SKM-1 (cell line): ENCODE results near the gene ESAM.

Source experiments
- DNase-seq: peaks from one replicate; lab custom pipeline; 2025; ENCODE audit not compliant: unreplicated experiment; lab: John Stamatoyannopoulos, UW

Gene ESAM, protein sequence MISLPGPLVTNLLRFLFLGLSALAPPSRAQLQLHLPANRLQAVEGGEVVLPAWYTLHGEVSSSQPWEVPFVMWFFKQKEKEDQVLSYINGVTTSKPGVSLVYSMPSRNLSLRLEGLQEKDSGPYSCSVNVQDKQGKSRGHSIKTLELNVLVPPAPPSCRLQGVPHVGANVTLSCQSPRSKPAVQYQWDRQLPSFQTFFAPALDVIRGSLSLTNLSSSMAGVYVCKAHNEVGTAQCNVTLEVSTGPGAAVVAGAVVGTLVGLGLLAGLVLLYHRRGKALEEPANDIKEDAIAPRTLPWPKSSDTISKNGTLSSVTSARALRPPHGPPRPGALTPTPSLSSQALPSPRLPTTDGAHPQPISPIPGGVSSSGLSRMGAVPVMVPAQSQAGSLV

DNA sequence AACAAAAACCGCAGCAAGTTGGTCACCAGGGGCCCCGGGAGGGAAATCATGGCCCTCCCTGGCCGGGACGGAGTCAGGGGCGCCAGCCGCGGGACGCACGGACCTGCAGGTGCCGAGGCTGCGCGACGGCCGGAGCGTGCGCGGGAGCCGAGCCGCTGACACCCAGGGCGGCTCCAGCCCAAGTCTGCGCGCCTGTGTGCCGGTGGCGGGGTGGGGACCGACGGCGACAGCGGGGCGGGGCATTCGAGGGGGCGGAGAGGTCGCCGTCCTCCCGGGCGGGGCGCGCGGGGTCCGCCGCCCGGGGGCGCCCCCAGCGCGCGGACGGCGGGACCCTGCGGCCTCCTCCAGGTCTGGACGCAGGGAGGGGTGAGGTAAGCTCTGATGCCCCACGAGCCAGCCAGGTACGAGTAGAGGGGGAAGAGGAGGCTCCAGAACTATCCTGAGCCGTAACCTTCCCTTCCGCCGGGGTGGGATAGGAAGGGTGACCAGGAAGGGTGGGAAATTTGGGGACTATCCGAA, at the start of gene ESAM:
Gene ESAM (minus strand): TSS at position 186 of the 519 bp plus-strand sequence. CDS start 136 bp downstream, at position 50.
- DNase-seq, result no peak

DNA sequence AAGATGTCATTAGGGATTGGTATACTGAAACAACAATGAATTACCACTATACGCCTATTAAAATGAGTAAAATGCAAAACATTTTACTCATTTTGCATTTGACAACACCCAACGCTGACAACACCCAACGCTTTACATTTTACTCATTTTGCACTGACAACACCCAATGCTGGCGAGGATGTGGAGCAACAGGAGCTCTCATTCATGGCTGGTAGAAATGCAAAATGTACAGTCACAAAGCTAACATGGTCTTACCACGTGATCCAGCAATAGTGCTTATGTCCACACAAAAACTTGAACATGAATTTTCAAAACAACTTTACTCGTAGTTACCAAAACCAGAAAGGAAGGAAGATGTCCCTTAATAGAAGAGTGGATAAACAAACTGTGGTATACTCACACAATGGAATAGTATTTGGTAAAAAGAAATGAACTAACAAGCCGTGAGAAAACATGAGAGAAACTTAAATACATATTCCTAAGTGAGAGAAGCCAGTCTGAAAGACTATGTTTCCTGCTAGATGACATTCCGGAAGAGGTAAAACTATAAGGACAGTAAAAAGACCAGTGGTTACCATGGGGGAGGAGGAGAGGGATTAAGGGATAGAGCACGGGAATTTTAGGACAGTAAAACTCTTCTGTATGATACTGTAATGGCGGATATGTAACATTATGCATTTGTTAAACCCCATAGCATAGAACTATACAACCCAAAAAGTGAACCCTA, 49.5 kb upstream of the ESAM start:
- DNase-seq, result no peak

DNA sequence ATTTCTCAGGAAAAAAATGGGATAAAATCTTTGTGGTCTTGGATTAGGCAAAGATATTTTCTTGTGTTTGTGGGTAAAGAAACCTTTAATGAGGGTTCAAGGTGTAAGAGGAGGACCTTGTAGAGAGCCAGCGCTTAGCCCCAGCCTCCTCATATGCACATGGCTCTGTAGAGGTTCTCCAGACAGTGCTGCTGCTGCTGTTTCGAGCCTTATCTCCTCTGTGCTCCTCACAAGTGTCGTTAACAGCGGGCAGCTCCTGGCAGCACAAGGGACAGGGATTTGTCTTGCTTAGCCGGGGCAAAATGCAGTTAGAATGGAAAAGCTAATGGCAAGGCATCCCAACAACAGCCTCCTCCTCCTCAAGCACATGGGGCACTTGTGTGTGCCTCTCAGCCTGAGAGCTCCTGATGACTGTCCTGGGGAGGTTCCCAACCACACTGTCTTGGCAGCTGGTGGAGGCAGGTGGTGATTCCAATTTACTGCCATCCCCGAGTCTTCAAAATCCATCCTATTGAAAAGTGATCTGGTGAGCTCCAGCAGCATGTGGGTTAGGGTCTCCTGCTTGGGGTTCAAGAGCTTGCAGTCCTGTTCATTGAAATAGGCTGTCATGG, 45.7 kb upstream of the ESAM start:
- DNase-seq, result no peak

DNA sequence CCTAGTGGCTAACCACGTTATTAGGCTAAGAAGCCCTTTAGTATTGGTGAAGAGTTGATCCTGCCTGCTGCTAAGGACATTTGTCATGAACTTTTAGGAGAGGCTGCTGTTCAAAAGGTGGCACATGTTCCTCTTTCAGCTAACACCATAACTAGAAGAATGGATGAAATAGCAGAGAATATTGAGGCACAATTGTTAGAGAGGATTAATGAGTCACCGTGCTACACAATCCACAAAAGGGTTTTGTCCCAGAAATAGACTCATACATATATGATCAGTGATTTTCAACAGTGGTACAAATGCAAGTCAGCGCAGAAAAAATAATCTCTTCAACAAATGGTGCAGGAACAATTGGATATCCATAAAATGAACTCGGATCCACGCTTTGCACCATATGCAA, 45.1 kb upstream of the ESAM start:
- no peak for DNase-seq

DNA sequence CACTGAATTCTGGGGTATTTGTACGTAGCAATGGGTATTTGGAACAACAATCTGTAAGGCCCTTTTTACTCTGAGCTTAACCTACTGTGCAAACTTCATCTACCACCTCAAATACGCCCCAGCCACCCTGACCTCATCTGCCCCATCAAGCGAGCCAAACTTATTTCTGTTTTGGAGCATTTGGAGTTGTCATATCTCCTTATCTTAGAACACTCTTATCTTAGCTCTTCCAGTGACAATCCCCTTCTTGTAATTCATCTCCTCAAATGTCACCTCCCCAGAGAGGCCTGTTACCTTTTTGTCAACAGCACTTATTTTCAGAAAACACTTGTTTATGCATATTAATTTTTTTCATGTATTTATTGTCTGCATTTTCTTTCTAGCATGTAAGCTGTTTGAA, 42.8 kb upstream of the ESAM start:
- DNase-seq, result no peak

DNA sequence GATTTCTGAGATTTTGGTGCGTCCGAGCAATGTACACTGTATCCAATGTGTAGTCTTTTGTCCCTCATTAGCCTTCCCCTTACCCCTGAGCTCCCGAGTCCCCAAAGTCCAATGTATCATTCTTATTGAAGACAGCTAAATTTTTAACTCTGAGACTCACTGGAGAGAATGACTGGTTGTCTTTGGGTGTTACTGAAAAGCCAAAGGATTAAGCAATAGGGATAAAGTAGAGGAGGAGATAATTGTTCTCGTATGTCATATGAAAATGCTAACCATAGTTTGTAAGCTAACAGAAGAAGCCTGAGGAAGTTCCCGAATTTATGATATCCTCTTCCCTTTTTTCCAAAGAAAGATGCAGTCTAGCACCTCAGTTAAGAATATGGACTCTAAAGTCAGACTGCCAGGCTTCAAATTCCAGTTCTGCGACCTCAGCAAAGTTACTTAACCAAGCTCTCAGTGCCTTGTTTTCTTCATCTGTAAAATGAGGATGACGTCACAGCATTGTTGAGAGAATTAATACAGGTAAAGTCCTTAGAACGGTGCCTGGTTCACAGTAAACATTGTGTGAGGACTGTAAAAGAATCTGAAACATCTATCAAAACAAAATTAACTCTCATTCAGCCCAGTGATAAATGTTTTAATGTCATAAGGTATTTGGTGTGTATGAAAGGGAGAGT, 39.7 kb upstream of the ESAM start:
- DNase-seq, result no peak

DNA sequence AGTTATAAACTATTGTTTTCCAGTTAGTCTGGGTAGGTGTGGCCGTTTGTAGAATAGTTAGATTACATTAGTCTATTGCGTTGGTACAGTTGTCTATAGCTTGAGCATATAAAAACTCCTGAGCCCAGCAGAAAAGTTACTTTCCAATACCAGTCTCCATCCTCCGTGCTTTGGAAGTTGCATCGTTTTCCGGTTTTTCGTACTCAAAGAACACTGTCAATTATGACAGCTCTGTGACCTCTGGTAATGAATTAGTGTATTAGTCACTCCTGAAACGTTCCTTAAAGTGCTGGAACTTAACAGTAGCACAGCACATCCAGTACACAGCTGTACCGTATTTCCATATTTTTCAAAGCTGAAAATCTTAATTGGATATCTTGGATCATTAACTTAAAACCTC, 38.9 kb upstream of the ESAM start:
- no peak for DNase-seq

DNA sequence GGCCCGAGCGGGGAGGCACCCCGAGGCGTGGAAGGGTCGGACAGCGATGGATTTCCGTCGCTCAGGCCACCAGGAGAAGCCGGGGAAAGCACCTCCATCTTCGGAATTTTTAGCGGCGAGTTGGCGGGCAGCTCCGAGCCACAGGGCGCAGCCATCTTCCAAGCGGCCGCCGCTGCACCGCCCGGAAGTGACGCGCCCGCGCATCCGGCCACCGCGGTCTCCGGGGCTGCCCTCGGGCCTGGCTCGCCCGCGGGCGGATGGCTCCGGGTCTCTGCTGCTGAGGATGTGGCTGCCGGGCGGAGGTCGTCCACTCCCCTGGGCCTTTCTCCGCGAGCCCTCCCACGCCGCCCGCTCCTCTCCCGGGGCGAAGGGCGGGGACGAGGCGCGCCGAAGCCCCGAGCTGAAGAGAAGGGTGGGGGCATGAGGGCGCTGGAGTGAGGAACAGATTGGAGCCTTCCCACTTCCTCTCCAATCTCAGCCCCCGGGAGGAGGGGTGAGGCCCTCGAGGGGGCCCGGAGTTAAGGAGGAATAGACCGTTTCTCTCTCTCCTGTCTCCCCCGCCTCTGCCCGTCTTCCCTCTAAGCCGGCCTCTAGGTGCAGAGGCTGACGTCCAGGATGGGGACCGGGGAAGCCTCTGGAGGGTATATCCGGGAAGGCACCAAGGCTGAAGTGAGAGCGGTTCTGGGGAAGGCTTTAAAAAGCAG, 38.3 kb upstream of the ESAM start, which contains the start of gene MSANTD2:
Gene MSANTD2 (minus strand): TSS at position 181 of the 704 bp plus-strand sequence. CDS start 26 bp downstream, at position 155.
- no peak for DNase-seq

DNA sequence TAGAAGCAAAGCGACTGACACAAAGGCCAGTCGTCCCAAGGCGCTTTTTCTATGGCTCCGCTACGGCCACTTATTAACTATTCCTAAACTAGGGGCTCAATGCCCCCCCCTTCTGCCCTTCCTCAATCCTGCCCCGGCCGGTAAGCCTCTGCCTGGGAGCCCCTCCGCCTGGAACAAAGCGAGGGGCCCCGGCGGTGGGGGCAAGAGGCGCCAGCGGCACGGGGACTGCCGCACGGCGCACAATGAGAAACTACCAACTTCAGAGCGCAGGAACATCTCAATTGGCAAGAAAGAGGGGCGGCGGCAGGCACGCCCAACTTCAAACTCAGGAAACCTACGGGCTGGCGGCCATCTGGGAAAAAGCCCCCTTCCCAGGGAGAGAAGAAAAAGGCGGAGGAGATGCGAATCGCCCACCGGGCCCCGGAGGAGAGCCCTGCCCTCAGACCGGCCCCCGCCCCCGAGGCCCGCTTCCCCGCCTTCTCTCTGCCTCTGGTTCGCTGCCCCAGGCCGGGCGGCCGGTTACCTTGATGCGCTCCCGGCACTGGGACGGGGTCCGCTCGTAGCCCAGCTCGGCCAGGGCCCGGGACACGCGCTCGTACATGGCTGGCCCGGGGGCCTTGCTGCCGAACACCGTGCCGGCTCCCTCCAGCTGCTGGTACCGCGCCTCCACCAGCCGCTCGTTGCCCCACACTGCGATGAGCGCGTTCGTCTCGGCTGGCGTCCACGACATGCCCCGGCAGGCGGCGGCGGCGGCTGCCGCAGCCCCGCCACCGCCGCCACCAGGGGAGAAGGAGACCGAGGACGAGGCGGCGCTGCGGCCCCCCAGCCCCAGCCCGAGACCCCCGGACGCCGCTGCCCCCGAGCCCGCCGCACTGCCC, 37.5 kb upstream of the ESAM start:
- no peak for DNase-seq

DNA sequence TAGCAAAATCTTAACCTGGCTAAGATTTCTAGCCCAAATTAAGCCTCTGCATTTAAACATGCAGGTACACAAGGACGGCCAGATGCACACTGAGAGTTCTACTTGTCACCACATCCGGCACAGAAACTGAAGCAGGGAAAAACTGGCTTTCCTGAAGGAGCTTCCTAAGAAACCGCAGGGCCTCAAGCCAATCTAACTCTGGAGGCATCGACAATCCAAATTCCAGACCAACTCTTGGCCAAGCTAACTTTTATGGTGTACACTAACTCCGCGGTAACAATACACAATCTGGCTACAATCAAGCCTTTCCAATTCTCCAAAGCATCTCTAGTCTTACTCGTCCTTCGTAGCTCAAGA, 36.9 kb upstream of the ESAM start:
- no peak for DNase-seq

DNA sequence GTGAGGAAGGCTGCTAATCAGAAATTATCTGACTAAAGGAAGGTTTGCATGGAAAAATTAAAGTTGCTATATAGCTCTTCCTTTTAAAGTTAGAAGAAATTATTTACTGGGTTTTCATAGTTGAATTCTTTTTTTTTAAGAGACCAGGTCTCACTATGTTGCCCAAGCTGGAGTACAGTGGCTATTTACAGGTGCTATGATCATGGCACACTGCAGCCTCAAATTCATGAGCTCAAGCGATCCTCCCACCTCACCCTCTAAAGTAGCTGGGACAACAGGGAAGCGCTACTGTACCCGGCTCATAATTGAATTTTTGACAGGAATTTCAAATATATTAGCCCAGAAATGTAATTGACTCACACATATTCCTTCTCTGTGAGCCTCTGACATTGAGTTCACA, 34.2 kb upstream of the ESAM start:
- no peak for DNase-seq

DNA sequence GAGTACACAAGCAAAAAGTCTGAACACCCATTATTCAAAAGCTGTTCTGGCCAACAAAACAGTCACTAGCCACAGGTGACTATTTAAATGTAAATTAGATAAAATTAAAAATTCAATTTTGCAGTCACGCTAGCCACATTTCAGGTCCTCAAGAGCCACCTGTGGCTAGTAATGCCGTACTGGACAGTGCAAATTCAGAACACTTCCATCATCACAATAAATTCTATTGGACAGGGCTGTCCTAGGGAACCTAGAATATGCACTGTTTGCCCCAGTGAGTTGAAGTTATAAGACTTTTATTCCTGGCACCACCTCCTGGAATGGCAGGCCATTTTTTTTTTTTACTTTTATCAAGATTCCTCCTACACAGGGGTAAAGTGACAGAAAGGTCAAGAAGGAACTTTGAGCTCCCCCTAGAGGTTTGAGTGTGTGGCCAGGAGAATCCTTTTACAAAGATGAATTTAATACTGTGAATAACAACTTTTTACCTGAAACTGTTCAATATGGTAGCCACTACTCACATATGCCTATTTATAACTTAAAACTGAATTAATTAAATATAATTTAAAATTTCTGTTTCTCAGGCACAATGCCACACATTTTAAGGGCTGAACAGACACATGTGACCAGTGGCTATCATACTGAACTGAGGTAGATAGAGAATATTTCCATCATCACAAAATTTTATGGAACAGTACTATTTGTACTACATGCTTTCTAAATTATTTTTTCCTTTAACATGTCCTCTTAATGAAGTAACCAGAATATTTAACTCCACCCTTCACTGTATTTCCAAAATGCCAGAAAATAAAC, 31.6 kb upstream of the ESAM start:
- DNase-seq, result no peak

DNA sequence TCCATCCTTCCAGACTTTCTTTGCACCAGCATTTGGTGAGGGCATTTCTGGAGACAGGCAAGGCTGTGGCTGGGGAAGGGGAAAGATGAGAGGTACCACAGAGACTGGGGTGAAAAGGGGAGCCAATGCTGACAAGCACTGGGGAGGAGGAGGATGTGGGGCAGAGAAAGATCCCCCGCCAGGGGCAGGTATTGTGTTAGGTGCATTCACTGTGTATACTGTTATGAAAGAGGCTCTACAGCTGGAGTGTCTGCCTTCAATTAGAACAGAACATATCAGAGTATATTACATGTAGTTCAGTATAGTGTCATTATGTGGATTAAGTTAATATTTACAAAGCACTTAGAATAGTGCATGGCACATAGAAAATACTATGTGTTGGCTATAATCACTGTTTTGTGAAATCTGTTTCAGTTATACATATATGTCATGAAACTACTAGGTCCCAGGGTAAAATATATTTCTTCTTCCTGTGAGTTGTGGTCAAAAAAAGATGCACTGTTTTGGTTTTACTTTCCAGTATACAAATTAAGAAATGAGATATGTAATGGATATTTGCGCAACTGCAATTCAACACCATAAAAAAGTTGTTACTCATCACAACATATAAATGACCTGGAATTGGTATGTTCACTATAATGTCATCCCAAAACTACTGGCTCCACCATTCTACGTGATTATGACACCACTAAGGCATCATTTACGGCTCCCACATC, 29.7 kb upstream of the ESAM start:
- DNase-seq, result no peak

DNA sequence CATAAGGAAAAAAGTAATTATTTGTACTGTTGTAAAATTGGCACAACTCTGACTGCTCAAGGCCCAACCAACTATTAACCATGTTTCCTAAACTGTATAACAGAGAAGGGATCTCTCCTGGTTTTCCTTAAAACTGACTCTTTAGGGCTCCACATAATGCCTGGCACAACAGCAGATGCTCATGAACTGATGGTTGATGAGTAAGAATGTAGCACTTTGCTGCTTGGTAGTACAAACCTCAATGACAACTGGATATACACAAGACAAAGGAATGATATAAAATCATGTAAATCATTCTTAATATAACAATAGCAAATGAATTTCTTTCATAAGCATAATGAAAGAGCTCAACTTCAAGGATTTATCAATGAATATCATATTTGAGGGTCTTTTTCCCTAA, 26.4 kb upstream of the ESAM start:
- no peak for DNase-seq

DNA sequence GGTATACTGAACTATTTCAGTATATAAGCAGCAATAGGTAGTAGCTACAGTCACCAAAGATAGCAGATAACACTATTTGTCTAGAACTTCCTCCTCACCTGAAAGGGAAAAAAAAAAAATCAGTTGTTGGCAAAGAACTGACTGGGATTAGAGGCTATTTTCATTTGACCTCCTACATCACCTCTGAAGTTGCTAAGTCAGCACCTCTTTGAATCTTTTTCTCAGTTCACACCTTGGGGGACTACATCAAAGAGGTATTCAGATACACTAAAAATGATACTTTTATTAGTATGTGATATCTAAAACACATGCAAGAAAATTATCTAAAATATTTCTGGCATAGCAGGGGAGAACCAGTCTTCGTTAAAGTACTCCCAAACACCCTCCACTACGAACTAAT, 22.0 kb upstream of the ESAM start:
- no peak for DNase-seq

DNA sequence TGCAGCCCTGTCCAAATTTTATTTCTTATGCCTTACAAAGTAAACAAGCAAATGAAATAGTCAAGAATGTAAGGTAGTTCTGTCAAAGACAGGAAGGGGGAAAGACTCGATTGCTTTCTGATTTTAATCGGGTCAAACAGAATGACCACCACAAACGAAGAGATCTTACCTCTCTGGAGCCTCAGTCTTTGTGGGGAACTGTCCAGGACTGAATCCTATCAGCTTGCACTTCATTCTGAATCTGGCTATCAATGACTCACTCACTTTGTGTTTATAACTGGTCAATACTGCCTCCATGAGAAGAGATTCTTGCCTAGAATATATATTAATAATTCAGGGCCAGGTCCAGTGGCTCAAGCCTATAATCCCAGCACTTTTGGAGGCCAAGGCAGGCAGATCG, 20.9 kb upstream of the ESAM start:
- no peak for DNase-seq

DNA sequence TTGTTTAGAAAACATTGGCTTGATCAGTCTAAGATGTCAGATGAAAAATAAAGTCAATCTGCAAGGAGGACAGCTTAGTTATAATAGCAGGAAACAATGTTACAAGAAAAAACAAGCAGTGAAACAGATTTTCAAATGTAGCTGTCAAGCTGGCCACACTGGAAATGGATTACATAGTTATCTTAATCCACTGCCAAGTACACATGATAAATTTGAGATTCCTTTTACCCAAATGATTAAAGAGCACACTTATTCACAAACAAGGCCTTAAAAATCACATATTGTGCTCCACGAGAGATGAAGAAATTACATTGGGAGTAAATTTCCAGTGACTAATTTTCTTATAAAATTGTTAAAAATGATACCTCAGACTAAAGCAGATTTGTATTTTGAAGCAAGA, 17.5 kb upstream of the ESAM start:
- DNase-seq, result no peak

DNA sequence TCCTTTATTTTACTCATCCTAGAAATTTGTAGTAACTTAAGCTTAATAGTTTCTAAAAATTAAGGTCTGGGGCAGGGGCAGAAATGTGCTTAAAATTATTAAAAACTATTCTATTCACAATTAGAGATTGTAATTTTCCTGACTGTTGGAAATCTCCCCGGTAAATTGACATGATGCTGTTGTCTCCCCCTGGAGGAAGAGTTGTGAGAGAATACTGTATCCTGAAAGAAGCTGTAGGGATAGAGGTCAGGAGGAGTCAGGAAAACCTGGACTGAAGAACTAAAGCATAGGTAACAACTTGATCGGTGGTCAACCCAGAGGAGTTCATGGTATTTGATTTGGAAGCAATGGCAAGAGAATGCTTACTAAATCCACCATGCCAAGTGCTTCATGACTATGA, 16.2 kb upstream of the ESAM start:
- no peak for DNase-seq
